ENCODE data around the gene ZNF101. TPM values are rescaled to one million over a fixed set of nuclear protein-coding genes. Genes with fewer than 3 reads are reported as not detected.

ZNF101 gene
- total and polyA plus RNA-seq, 9 of the 15 experiments (the other 6 are each of a cell fraction or from before 2014, with no cell fraction given) = 9.6 to 20.3 (median 12.4) TPM

GRCh38 chr19:19659646-19660245 is 8.9 kb upstream of the ZNF101 start (continued):
- TF ChIP-seq SRSF1 (IDR thresholded peaks at IDR 0.05; ENCODE audit: low read depth, low read length) = no peak
- TF ChIP-seq, protein P1, sequence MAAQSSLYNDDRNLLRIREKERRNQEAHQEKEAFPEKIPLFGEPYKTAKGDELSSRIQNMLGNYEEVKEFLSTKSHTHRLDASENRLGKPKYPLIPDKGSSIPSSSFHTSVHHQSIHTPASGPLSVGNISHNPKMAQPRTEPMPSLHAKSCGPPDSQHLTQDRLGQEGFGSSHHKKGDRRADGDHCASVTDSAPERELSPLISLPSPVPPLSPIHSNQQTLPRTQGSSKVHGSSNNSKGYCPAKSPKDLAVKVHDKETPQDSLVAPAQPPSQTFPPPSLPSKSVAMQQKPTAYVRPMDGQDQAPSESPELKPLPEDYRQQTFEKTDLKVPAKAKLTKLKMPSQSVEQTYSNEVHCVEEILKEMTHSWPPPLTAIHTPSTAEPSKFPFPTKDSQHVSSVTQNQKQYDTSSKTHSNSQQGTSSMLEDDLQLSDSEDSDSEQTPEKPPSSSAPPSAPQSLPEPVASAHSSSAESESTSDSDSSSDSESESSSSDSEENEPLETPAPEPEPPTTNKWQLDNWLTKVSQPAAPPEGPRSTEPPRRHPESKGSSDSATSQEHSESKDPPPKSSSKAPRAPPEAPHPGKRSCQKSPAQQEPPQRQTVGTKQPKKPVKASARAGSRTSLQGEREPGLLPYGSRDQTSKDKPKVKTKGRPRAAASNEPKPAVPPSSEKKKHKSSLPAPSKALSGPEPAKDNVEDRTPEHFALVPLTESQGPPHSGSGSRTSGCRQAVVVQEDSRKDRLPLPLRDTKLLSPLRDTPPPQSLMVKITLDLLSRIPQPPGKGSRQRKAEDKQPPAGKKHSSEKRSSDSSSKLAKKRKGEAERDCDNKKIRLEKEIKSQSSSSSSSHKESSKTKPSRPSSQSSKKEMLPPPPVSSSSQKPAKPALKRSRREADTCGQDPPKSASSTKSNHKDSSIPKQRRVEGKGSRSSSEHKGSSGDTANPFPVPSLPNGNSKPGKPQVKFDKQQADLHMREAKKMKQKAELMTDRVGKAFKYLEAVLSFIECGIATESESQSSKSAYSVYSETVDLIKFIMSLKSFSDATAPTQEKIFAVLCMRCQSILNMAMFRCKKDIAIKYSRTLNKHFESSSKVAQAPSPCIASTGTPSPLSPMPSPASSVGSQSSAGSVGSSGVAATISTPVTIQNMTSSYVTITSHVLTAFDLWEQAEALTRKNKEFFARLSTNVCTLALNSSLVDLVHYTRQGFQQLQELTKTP (IDR thresholded peaks at IDR 0.05; ENCODE audit: low read depth in 1 of 2, partially characterized antibody in 2 of 2) = no peak
- no peak for TF ChIP-seq NR4A1 (CRISPR knock-in tag; IDR thresholded peaks at IDR 0.05)
- TF ChIP-seq NR4A1 (tag; IDR thresholded peaks at IDR 0.05) = no peak
- TF ChIP-seq CCAR2 (IDR thresholded peaks at IDR 0.05; ENCODE audit: low read depth, low read length) = no peak
